Pancreas (tissue), 10 donors: ENCODE results near the gene QKI. TPM values are rescaled to one million over a fixed set of nuclear protein-coding genes. Genes with fewer than 3 reads are reported as not detected.

Experiments used
- ATAC-seq, 4 donors: fragments of 200-7000 bp; cut with Tn5 transposase; one replicate each; pipeline versions ENCODE4 v1.8.0 to v1.9.1; 2020; ENCODE audit warnings: mild to moderate bottlenecking in 4 of 4, moderate library complexity in 4 of 4
- DNase-seq, 6 donors: peaks; one replicate each; pipeline ENCODE4 v3.0.0-alpha.2; 2020
- FAIRE-seq: peaks from 2 replicates; lab custom pipeline; 2012; peaks lifted over from hg19 to GRCh38; lab: Jason Lieb, UNC
- H3K27ac ChIP-seq, 4 donors: fragments of 200-600 bp; sonication (generic); 1 replicate in 3 of 4; 2 replicates in 1 of 4; pipeline versions ENCODE4 v1.5.0 to v1.8.0; 2020
- H3K27me3 ChIP-seq, 4 donors: fragments of 200-600 bp; one replicate each; pipeline ENCODE4 v1.8.0; 2021
- H3K36me3 ChIP-seq, 3 donors: fragments of 200-600 bp; sonication (generic) in 1 of 3; one replicate each; pipeline versions ENCODE4 v1.5.0 to v1.8.0; 2020 to 2021
- H3K4me1 ChIP-seq, 3 donors: fragments of 200-600 bp; one replicate each; pipeline ENCODE4 v1.8.0; 2021
- H3K4me3 ChIP-seq, 4 donors: fragments of 200-600 bp; sonication (generic) in 2 of 4; one replicate each; pipeline versions ENCODE4 v1.5.0 to v1.8.0; 2020 to 2021
- H3K9me3 ChIP-seq, 4 donors: fragments of 200-600 bp; one replicate each; pipeline ENCODE4 v1.8.0; 2021
- CTCF ChIP-seq, 4 donors: fragments of 200-600 bp; sonication (generic) in 3 of 4; IDR thresholded peaks; one replicate each; pipeline versions ENCODE4 v1.5.0 to v1.8.0; 2021; ENCODE audit warnings: antibody characterized with exemption in 4 of 4
- WGBS, 2 donors: extraction: QIAGEN DNeasy Blood & Tissue Kit; methylation state at CpG; one replicate each; pipeline ENCODE4 v1.1.7; 2013; 5-methylcytosine and 5-hydroxymethylcytosine counted together
- intact Hi-C, 3 donors: fragments of 100-400 bp; cut with DNase I; formaldehyde crosslinking; loops; one replicate each; pipeline versions ENCODE4 v1.11.1 to v1.14.2; 2022
- polyA plus RNA-seq, 2 donors: library from polyadenylated mRNA; stranded (reverse); fragments of 200-250 nt; gene quantifications; one replicate each; pipeline ENCODE4 v1.2.3, GENCODE V29; 2013
- total RNA-seq, 6 donors: library from RNA; stranded (reverse); fragmentation: NEBNext Ultra II Directional in 4 of 6; extraction: Animal tissue kit (Norgen Biotek cat#: 25700) in 4 of 6; gene quantifications; one replicate each; pipeline versions ENCODE4 v1.2.1 to v1.2.4, GENCODE V29; 2021 to 2023
- donor health status: healthy with polysubstance abuse.
- donor health status: DM: no; HTN: no; CAD: no; lungs with moderate emphysema.
- donor health status: DM: no; HTN: no; CAD: no.
- donor health status: control.
- donor health status: control.
- donor health status: Bipolar disorder and iron deficiency.
- donor health status: DM: yes; HTN: yes; CAD: no.
- donor health status: DM: no; HTN: no; CAD: no.
- donor health status: DM: no; HTN: no; CAD: no.
- donor health status: DM: yes; HTN: yes; CAD: no.

Gene QKI
- total and polyA plus RNA-seq, 8 donors: 9.0 to 52.6 (median 21.6) TPM

GRCh38 chr6:163599136-163599535 lies 184.6 kb downstream of the QKI start:
- Histone ChIP-seq H3K36me3 (no peaks in the 10 kb centered on the region), H3K27me3 (no peaks in the 10 kb centered on the region), H3K4me1 (no peaks in the 10 kb centered on the region), H3K27ac (no peak overlapping the region), H3K4me3 (no peak overlapping the region), H3K9me3 (no peaks in the 10 kb centered on the region)
- no peak for ATAC-seq
- no peak for TF ChIP-seq CTCF (IDR thresholded peaks at IDR 0.05)
- no peak for FAIRE-seq
- DNase-seq: no peak
- intact Hi-C loops: no loop called here

GRCh38 chr6:163599684-163600083 lies 185.2 kb downstream of the QKI start:
- FAIRE-seq (no peak), DNase-seq (no peak)
- WGBS, 2 donors: 92 to 96% methylated on average over 2 of the region's 2 CpGs

GRCh38 chr6:163600331-163600730 lies 185.8 kb downstream of the QKI start:
- intact Hi-C loops: no loop called here
- Histone ChIP-seq H3K4me3 (no peak overlapping the region), H3K36me3 (no peaks in the 10 kb centered on the region), H3K27me3 (no peaks in the 10 kb centered on the region), H3K9me3 (no peaks in the 10 kb centered on the region), H3K27ac (no peak overlapping the region), H3K4me1 (no peaks in the 10 kb centered on the region)
- DNase-seq: no peak
- no peak for TF ChIP-seq CTCF (IDR thresholded peaks at IDR 0.05)
- FAIRE-seq: no peak
- WGBS, 2 donors: 77 to 92% methylated on average over 5 of the region's 5 CpGs
- no peak for ATAC-seq

More at GRCh38 chr6:163599684-163600083, 185.2 kb downstream of the QKI start:
- Histone ChIP-seq H3K4me1 (no peaks in the 10 kb centered on the region), H3K9me3 (no peaks in the 10 kb centered on the region), H3K36me3 (no peaks in the 10 kb centered on the region), H3K27ac (no peak overlapping the region), H3K4me3 (no peak overlapping the region), H3K27me3 (no peaks in the 10 kb centered on the region)
- ATAC-seq: no peak
- no peak for TF ChIP-seq CTCF (IDR thresholded peaks at IDR 0.05)
- intact Hi-C loops: no loop called here

GRCh38 chr6:163600781-163601180 lies 186.3 kb downstream of the QKI start:
- ATAC-seq: no peak
- H3K4me3 ChIP-seq: no peak overlapping the region

GRCh38 chr6:163602851-163603250 lies 188.3 kb downstream of the QKI start:
- Histone ChIP-seq H3K27me3 (no peaks in the 10 kb centered on the region), H3K4me3 (no peak overlapping the region), H3K27ac (no peak overlapping the region), H3K4me1 (no peaks in the 10 kb centered on the region), H3K9me3 (no peaks in the 10 kb centered on the region), H3K36me3 (no peaks in the 10 kb centered on the region)
- ATAC-seq (no peak), FAIRE-seq (no peak), DNase-seq (no peak)
- TF ChIP-seq CTCF (IDR thresholded peaks at IDR 0.05): no peak
- 87 to 94% methylated on average over 14 of the region's 14 CpGs for WGBS, 2 donors
- intact Hi-C loops: no loop called here

More at GRCh38 chr6:163600781-163601180, 186.3 kb downstream of the QKI start:
- no peaks in the 10 kb centered on the region for H3K36me3 ChIP-seq
- no peaks in the 10 kb centered on the region for H3K27me3 ChIP-seq
- TF ChIP-seq CTCF (IDR thresholded peaks at IDR 0.05): no peak
- H3K27ac ChIP-seq: no peak overlapping the region
- DNase-seq (no peak), FAIRE-seq (no peak)
- no peaks in the 10 kb centered on the region for H3K9me3 ChIP-seq
- 79% methylated on average over 9 of the region's 9 CpGs for WGBS, 2 donors
- intact Hi-C loops: no loop called here
- H3K4me1 ChIP-seq: no peaks in the 10 kb centered on the region
